KBM-7 (cell line): ENCODE results near the gene CKMT2.

ENCODE experiments used
- DNase-seq: peaks from one replicate; pipeline ENCODE4 v3.0.0-alpha.2; 2015
- in situ Hi-C: fragments of 300-500 bp; cut with MboI; formaldehyde crosslinking; loops from 2 replicates; pipeline ENCODE4 v1.14.3; 2020; ENCODE audit warnings: low sequenced_read_pairs, low pct_unique_long_range_greater_than_20kb, mixed read lengths

The CKMT2 gene

GRCh38 chr5:81233080-81233634, at the start of gene CKMT2:
Gene CKMT2 (plus strand): TSS chr5:81233322. CDS start chr5:81251133, 17,811 bp downstream.
- in situ Hi-C loops = no loop called here
- no peak for DNase-seq

GRCh38 chr5:81183811-81184748, 49.0 kb upstream of the CKMT2 start:
- in situ Hi-C loops = loop anchor here (25.0 kb wide), 1 partner anchor 472 kb away; no protein-coding TSS in a partner anchor
- no peak for DNase-seq

DNA sequence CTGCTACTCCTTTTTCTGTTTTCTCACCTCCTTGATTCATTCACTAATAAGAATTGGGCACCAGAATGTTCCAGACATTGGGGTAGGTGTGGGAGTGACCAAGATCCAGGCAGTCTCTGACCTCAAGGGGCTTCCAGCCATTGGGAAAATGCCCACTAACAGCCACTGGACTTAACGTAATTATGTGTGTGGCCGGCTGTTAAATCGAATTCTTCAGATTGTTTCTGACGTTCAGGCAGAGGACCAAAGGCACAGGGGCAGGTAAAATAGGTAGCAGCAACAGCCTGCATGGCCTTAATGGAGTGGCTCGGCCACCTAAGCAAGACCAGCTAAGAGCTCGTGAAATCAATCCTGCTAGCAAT, 48.4 kb upstream of the CKMT2 start:
- in situ Hi-C loops = loop anchor here (25.0 kb wide), 1 partner anchor 472 kb away; no protein-coding TSS in a partner anchor

GRCh38 chr5:81187885-81188284, 45.2 kb upstream of the CKMT2 start:
- in situ Hi-C loops = loop anchor here (25.0 kb wide), 1 partner anchor 476 kb away; no protein-coding TSS in a partner anchor
- no peak for DNase-seq

More for the DNA sequence above, 48.4 kb upstream of the CKMT2 start:
- DNase-seq = no peak

DNA sequence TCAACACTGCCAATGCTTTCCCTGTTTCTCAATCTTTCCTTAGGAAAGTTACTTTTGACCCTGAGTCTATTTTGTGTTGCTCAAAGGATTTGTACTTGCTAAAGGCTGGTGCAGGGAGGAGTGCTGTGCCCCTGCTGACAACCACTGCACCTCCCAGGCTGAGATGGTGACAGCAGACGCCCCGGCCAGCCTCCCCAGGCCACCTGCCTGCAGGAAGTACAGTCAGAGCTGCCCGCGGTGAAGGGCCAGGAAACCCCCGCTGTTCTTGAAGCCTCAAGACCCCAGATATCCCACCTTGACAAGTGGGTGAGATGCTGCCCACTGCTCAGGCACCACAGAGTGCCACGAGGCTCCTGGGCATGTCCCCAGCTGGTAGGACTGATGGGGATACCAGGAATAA, 44.2 kb upstream of the CKMT2 start:
- DNase-seq = no peak
- in situ Hi-C loops = loop anchor here (25.0 kb wide), 1 partner anchor 477 kb away; no protein-coding TSS in a partner anchor

DNA sequence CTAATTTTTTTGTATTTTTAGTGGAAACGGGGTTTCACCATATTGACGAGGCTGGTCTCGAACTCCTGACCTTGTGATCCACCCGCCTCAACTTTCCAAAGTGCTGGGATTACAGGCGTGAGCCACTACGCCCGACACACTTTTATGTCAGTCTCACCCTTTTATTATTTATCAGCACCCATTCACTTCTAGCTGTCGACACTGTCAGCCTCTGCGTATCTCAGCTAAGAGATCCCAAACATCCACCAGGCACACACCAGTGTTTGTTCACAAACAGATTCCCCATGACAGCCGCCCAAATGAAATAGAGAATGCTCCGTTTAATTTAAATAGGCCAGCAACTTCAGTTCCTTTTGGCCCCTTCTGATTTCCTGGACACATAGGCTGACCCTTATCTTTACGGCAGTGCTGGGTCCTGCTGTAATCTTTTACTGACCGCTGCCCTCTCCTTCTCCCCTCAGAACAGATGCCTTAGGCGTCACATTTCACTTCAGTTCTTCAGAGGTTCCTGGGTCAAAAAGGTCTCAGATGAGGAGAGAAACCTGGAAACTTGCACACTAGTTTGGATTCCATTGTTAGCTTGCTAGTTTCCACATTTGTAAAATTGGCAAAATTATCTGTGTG, 43.1 kb upstream of the CKMT2 start:
- DNase-seq = no peak
- in situ Hi-C loops = loop anchor here (25.0 kb wide), 1 partner anchor 478 kb away; no protein-coding TSS in a partner anchor

DNA sequence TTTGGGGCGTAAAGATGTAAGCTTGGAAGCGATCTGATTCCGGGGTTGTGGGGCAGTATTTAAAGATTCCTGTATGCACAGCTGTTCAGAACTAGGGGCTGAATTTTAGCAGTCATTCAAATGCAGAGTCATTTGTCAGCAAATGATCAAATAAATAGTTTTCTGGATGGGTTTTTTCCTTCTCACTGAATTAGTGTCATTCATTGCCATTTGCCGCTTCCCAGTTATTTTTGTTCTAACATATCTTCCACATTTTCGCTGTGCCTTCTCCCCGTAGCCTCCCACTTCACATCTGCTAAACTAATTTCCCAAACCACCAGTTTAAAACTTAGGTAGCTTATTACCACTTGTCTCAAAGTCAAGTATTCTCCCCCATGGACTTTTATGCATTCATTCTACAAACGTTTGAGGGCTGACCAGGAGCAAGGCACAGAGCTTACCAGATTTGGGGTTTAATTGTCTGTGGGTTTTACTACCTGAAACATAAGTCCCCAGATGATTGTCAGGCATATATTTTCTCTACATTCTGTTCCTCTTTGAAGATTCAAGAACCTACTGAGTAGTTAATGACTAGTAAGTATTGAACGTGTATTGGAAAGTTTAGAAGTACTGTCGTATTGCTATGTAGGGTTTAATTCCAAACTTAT, 41.3 kb upstream of the CKMT2 start:
- in situ Hi-C loops = loop anchor here (25.0 kb wide), 1 partner anchor 480 kb away; no protein-coding TSS in a partner anchor

GRCh38 chr5:81192373-81192750, 40.8 kb upstream of the CKMT2 start:
- in situ Hi-C loops = loop anchor here (25.0 kb wide), 1 partner anchor 480 kb away; no protein-coding TSS in a partner anchor
- DNase-seq = no peak

More for the DNA sequence above, 41.3 kb upstream of the CKMT2 start:
- DNase-seq = no peak

GRCh38 chr5:81194633-81195334, 38.3 kb upstream of the CKMT2 start:
- DNase-seq = peak; percentile 91
- in situ Hi-C loops = loop anchor here (25.0 kb wide), 1 partner anchor 482 kb away; no protein-coding TSS in a partner anchor

GRCh38 chr5:81195335-81195929, 37.7 kb upstream of the CKMT2 start:
- in situ Hi-C loops = loop anchor here (25.0 kb wide), 1 partner anchor 483 kb away; no protein-coding TSS in a partner anchor

DNA sequence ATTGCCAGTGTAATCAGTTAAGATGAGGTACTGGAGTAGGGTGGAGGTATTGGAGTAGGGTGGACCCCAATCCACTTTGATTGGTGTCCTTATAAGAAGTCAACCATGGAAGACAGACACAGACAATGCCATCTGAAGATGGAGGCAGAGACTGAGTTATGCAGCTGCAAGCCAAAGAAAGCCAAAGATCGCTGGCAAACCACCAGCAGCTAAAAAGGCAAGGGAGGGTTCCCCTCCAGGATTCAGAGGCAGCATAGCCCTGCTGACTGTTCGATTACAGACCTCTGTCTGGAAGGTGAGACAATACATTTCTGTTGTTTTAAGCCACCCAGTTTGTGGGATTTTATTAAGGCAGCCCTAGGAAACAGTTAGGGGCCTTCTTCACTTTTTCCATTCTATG, 30.5 kb upstream of the CKMT2 start:
- DNase-seq = no peak
- in situ Hi-C loops = no loop called here

More at GRCh38 chr5:81195335-81195929, 37.7 kb upstream of the CKMT2 start:
- peak; percentile 15 for DNase-seq

GRCh38 chr5:81203729-81204128, 29.4 kb upstream of the CKMT2 start:
- in situ Hi-C loops = no loop called here
- no peak for DNase-seq

- in situ Hi-C loops = no loop called here
Observed at GRCh38 chr5:81204205-81204604, 28.9 kb upstream of the CKMT2 start.

DNA sequence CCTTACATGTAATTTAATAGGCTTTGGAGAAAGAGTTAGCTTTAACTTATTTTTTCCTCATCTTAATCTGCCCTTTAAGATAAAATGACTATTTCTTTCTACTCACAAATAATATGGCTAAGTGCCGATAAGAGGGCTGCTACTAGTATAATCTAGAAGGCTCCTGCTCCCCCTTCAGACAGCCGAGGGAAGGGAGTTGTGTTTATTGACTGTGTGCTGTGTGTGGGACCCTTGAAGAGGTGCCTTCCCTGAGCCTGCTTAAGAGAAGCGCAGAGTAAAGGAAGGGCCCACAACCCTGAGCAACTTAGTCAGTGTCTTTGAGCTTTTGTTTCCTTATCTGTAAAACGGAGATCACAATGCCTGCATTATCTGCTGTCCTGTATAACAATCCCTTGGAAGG, 28.1 kb upstream of the CKMT2 start:
- no peak for DNase-seq
- in situ Hi-C loops = no loop called here

More at GRCh38 chr5:81204205-81204604, 28.9 kb upstream of the CKMT2 start:
- no peak for DNase-seq

GRCh38 chr5:81207009-81207408, 26.1 kb upstream of the CKMT2 start:
- DNase-seq = peak; percentile 18
- in situ Hi-C loops = no loop called here

GRCh38 chr5:81208904-81209303, 24.2 kb upstream of the CKMT2 start:
- DNase-seq = no peak
- in situ Hi-C loops = no loop called here

DNA sequence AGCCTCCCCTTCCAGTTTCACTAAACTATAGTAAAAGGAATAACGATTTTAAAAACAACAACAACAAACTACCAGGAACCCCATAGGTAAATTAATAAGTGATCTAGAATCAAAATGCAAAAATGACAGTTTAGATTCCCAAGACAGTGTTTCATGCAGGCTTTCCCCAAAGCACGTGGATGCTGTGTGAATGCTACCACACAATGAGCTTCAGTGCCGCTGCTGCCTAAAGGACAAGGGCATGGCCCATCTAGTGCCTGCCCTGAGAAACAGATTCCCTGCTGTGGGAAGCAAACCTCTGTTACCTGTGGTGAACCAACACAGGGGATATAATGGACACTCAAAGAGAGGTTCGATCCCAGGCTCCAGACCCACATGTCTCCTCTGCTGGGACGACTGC, 23.7 kb upstream of the CKMT2 start:
- no peak for DNase-seq
- in situ Hi-C loops = no loop called here

GRCh38 chr5:81209869-81210493, 23.1 kb upstream of the CKMT2 start:
- DNase-seq = no peak
- in situ Hi-C loops = no loop called here
